Activated T-helper 1 cell treated with anti-CD3 and anti-CD28 coated beads, Interleukin-12 subunit alpha, Interleukin-12 subunit beta, Interleukin-2, Interleukin-4 antibody, amounts not matched to agents 30 ng/mL and 10 ng/mL and 1 ng/mL, durations not matched to agents 14 hours and 24 hours and 36 hours (primary cell): ENCODE results near the gene FAM228A. TPM values are rescaled to one million over a fixed set of nuclear protein-coding genes. Genes with fewer than 3 reads are reported as not detected.
A peak's percentile ranks its signal among the peaks of the same experiment; 100 is the strongest.

Experiments
- DNase-seq: peaks from one replicate; pipeline ENCODE4 v3.0.0; 2021; ENCODE audit warnings: low spot score
- H3K27ac Mint-ChIP-seq: one replicate; pipeline ENCODE4 v1.8.0; 2021; ENCODE audit warnings: mild to moderate bottlenecking, mixed read lengths
- H3K27me3 Mint-ChIP-seq: one replicate; pipeline ENCODE4 v1.8.0; 2022; ENCODE audit warnings: mild to moderate bottlenecking, moderate library complexity, mixed read lengths; ENCODE audit not compliant: insufficient read depth
- H3K36me3 Mint-ChIP-seq: one replicate; pipeline ENCODE4 v1.8.0; 2021; ENCODE audit warnings: low read depth, mixed read lengths
- H3K4me1 Mint-ChIP-seq: one replicate; pipeline ENCODE4 v1.8.0; 2021; ENCODE audit warnings: low read depth, mixed read lengths
- H3K4me3 Mint-ChIP-seq: one replicate; pipeline ENCODE4 v1.8.0; 2021; ENCODE audit warnings: mild to moderate bottlenecking, moderate library complexity, mixed read lengths
- H3K9me3 Mint-ChIP-seq: one replicate; pipeline ENCODE4 v1.8.0; 2021; ENCODE audit warnings: mixed read lengths
- intact Hi-C: fragments of 100-400 bp; cut with micrococcal nuclease; formaldehyde crosslinking; loops from one replicate; pipeline ENCODE4 v1.15.1; 2024
- total RNA-seq: library from RNA; stranded (reverse); gene quantifications from 2 replicates; pipeline ENCODE4 v1.2.3, GENCODE V29; 2022

The FAM228A gene
- total RNA-seq, 1 donor from 2014 or later = not detected

DNA sequence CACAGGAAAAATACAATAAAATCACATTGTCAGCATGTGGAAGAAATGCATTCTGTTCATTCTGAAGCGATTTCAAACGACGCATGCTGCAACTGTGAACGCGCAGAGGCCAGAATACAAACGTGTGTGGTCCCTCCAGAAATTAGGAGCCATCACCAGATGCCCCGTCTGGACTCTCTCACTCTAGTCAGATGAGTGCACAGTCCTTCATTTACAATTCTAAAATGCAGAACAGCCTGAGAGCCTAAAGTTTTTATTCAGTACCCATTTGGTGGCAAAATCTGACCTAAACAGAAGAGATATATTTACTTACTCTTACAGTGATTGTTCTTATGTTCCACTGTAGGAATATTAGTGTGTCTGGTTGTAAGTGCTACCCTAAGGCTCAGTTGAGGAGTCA, 36.6 kb downstream of the FAM228A start:
- no peaks in the 10 kb centered on the region for H3K9me3 Mint-ChIP-seq
- no peaks in the 10 kb centered on the region for H3K27me3 Mint-ChIP-seq
- peaks cover 7% of the 10 kb centered on the region for H3K4me1 Mint-ChIP-seq
- H3K4me3 Mint-ChIP-seq = no peak overlapping the region
- DNase-seq = no peak
- peak overlapping the region; percentile 31 for H3K27ac Mint-ChIP-seq
- peaks cover 30% of the 10 kb centered on the region for H3K36me3 Mint-ChIP-seq
- intact Hi-C loops = no loop called here

DNA sequence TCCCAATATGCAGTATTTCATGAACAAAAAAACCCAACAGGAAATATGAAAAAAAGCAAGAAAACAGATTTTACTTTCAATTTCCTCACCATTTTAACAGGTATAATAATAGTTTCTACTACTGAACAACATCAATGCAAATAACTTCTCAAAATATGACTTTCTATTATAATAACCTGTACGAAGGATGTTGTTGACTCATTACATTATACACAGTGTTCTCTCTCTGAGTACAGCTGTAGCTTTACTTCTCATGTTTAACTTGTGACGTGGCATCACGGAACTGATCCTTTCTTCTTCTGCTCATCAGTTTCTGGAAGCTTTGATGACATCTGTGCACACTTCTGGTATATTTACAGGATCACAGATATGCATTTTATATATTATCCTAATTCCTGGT, 40.0 kb downstream of the FAM228A start:
- intact Hi-C loops = no loop called here
- Mint-ChIP-seq H3K4me3 (no peak overlapping the region), H3K27ac (no peak overlapping the region), H3K4me1 (peaks cover 7% of the 10 kb centered on the region), H3K9me3 (no peaks in the 10 kb centered on the region), H3K36me3 (peaks cover 20% of the 10 kb centered on the region), H3K27me3 (no peaks in the 10 kb centered on the region)
- DNase-seq = no peak

DNA sequence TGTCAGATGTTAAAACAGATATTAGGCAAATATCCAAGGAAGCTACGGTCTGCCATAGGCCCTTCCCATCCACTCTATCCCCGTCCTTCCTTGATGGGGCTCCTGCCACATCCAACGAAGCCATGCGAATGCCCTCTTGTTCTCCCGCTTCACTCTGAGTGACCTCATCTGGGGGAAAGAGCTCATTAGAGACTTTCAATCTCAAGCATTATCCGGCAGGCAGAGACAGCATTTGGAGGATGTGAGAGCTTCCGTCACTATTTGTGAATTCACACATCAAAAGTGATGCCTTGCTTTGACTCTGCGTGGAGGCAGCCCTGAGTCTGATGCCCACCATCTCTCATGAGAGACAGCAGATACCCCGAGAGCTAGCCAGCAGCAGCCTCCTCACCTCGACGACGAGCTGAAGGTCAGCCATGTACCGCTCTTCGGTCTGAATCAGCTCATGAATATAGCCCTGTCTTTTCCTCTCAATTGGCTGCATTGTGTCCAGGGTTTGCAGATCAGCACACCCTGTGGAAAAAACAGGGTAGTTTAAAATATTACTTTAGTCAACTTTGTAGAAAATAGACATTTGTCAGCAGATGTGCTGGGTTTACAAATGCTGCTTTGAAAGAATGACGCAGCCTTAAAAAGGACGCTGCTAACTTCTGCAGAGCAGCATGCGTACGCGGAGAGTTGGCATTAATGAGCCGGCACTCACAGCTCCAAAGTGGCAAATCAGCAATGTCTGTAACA, 45.9 kb downstream of the FAM228A start:
- Mint-ChIP-seq H3K4me1 (no peaks in the 10 kb centered on the region), H3K4me3 (no peak overlapping the region), H3K9me3 (no peaks in the 10 kb centered on the region), H3K27me3 (no peaks in the 10 kb centered on the region), H3K36me3 (peaks cover 7% of the 10 kb centered on the region), H3K27ac (no peak overlapping the region)
- intact Hi-C loops = no loop called here
- no peak for DNase-seq

DNA sequence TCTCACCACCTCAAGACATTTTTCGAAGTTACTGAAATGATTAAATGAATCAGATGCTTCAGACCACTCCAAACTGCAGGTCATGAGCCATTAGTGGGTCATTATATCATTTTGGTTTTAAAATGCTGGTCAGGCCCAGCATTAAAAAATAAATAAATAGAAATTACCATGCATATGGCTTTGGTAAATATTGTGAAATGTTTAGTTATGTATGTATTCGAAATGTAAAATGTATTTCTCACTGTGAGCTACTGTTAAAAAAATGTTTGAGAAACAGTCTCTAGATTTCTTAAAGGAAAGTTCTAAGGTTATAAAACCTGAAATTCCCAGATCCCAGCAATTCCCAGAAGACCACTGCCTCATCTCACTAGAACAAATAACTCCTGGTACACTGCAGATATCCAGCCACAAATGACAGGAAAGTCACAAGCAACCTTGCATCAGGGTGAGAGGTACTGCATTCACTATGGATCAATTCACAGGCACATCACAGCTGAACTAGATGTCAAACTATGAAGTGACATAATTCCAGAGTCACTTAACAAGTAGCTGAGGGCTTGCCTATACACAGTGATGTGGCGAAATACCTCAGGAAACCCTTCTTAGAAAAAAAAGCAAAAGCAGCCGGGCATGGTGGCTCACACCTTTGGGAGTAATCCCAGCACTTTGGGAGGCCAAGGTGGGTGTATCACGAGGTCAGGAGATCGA, 46.6 kb downstream of the FAM228A start:
- intact Hi-C loops = no loop called here
- Mint-ChIP-seq H3K4me1 (no peaks in the 10 kb centered on the region), H3K27ac (no peak overlapping the region), H3K4me3 (no peak overlapping the region), H3K9me3 (no peaks in the 10 kb centered on the region), H3K27me3 (no peaks in the 10 kb centered on the region), H3K36me3 (peaks cover 2% of the 10 kb centered on the region)
- DNase-seq = no peak

DNA sequence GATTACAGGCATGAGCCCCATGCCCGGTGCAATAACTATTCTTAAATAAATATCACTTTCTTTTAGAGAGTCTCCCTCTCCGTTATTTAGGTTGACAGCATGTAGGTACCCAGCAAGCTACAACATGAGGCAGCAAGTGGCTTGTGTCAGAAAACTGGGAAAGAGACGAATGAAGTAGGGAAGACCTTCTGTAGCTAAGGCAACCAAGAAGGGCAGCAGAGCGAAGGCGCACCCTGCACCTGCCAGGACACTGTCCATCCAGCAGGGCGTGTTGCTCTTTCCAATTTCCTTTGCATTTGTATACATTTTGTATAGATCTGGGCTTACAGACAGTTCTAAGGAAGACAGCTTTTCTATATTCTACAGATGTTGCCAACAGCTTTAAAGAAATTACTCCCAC, 48.1 kb downstream of the FAM228A start:
- H3K27me3 Mint-ChIP-seq = no peaks in the 10 kb centered on the region
- no peaks in the 10 kb centered on the region for H3K9me3 Mint-ChIP-seq
- intact Hi-C loops = no loop called here
- H3K4me1 Mint-ChIP-seq = no peaks in the 10 kb centered on the region
- H3K27ac Mint-ChIP-seq = no peak overlapping the region
- peaks cover 2% of the 10 kb centered on the region for H3K36me3 Mint-ChIP-seq
- no peak overlapping the region for H3K4me3 Mint-ChIP-seq
- DNase-seq = no peak

DNA sequence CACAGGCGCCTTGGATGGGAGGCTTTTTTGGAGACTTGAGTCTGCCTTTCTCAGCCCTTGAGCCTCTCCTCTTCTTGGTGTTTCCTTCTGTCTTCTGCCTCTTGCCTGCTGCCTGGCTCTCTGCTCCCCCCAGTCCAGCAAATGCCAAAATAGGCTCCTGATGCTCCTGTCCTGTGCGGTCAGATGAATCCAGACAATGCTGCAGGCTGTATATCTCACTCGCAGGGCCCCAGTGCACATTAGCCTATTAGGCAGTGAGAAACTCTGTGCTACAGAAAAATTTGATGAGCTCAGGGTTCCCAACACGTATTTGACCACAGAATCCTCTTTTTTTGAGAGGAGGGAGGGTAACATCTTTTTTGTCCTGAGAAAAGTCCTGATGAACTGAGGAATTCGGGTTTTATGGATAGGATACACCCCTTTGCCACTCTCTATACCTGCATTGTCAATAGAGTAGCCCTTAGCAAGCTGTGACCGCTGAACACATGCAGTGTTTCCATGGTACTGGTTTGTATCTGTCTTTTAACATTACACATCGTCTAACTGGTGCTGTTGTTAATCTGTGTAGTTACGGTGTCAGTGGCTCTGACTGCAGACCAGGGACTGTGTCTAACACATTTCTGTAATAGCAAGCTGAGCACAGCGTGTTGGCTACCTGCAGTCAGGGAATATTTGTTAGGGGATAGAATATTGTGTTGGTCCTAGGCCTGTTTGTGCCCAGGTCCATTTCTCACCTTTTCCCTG, 50.8 kb downstream of the FAM228A start:
- Mint-ChIP-seq H3K27me3 (no peaks in the 10 kb centered on the region), H3K36me3 (peaks cover 2% of the 10 kb centered on the region), H3K9me3 (no peaks in the 10 kb centered on the region), H3K27ac (no peak overlapping the region), H3K4me1 (no peaks in the 10 kb centered on the region), H3K4me3 (no peak overlapping the region)
- DNase-seq = no peak
- intact Hi-C loops = no loop called here

DNA sequence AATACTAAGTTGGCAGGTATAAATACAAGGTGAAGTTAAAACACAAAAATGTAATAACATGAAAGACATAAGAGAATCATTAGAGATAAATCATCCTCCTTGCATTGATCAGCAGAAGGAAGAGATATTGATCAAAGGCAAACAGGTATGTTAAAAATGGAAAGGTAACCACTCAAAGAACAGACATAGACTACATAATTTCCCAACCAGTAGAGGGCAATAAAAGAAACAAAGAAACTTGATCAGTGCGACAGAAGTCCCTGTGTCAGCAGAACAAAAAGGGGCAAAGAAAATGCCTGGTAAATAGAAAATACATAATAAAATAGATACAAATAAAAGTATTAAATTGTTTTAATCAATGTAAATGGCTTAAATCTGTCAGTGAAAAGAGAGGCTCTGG, 53.6 kb downstream of the FAM228A start:
- Mint-ChIP-seq H3K27ac (no peak overlapping the region), H3K36me3 (peaks cover 2% of the 10 kb centered on the region), H3K4me3 (no peak overlapping the region), H3K4me1 (no peaks in the 10 kb centered on the region), H3K27me3 (no peaks in the 10 kb centered on the region), H3K9me3 (no peaks in the 10 kb centered on the region)
- intact Hi-C loops = loop anchor here (1.0 kb wide), 1 partner anchor 154 kb away; no protein-coding TSS in a partner anchor
- DNase-seq = no peak

DNA sequence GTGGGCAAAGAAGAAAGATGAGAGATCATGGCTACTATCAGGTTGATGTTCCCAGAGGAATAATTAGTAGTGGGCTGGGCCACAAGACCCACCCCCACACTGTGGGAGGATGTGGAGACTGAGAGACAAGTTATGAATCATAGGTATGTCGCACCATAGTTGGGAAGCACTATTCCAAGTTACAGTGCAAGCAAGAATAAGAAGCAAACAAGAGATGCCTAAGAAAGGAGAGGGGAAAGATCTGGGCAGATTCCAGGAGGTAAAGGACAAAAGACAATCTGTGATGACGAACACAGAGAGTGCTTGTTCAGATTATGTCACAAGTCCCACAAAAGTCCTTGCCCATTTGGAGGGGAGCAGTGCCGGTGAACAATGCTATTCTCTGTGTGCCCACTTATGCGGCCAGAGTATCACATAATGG, 56.6 kb downstream of the FAM228A start:
- Mint-ChIP-seq H3K4me3 (no peak overlapping the region), H3K27me3 (no peaks in the 10 kb centered on the region), H3K9me3 (no peaks in the 10 kb centered on the region), H3K4me1 (no peaks in the 10 kb centered on the region), H3K36me3 (peaks cover 3% of the 10 kb centered on the region), H3K27ac (no peak overlapping the region)
- DNase-seq = no peak
- intact Hi-C loops = no loop called here

DNA sequence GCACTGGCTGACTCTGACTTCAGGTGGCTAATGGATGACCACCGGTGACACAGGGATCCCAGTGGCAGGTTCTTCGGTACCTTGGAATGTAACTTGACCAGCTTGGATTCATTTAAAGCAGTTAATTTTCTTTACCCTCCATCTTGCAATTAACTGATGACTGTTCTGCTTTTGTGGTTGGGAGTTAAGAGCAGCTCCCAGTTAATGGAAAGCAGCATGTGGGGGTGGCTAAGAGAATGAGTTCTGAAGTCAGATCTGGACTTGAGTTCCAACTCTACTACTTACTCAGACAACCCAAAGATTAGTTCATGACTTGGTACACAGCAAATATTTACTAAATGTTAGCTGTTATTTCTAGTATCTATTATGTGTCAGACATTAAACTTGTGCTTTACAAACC, 58.5 kb downstream of the FAM228A start:
- Mint-ChIP-seq H3K9me3 (no peaks in the 10 kb centered on the region), H3K36me3 (peaks cover 3% of the 10 kb centered on the region), H3K27me3 (no peaks in the 10 kb centered on the region), H3K4me1 (no peaks in the 10 kb centered on the region), H3K27ac (no peak overlapping the region), H3K4me3 (no peak overlapping the region)
- intact Hi-C loops = no loop called here
- no peak for DNase-seq

DNA sequence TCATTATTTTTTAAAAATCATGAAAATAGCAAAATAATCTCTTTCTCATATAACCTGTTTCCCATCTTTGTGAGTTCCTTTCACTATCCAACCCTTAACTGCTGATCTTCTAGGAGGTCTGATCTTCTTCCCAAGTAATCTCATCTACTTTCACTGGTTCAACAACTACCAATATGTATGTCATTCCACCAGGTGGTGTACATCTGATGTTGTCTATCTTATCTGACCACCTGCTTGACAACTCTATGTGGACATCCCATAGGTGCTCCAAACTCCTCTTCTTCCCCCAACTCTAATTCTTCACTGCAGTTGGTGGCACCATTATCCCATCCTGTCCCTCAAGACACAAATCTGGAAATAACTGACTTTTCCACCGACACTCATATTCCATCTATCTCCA, 62.5 kb downstream of the FAM228A start:
- no peak overlapping the region for H3K4me3 Mint-ChIP-seq
- no peaks in the 10 kb centered on the region for H3K27me3 Mint-ChIP-seq
- intact Hi-C loops = no loop called here

DNA sequence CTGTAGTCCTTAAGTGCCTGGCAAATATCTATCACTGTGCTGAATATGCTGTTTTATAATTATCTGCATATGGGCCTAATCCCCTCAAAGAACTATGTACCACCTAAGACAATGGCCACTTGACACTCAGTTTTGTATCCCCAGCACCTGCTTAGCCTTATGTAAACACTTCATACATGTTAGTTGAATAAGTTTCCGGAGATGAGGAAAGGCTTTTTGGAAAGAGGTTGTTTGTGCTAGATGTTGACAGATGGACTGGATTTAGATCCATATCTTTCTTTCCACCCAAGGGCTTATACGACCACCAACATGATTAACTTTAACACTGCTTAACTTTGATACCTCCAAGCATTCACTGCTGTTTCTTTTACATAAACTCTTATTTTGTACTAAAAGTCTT, 63.3 kb downstream of the FAM228A start:
- Mint-ChIP-seq H3K4me3 (no peak overlapping the region), H3K36me3 (peaks cover 8% of the 10 kb centered on the region), H3K9me3 (no peaks in the 10 kb centered on the region), H3K4me1 (no peaks in the 10 kb centered on the region), H3K27me3 (no peaks in the 10 kb centered on the region), H3K27ac (no peak overlapping the region)
- intact Hi-C loops = no loop called here
- DNase-seq = no peak

More for the DNA sequence above, 62.5 kb downstream of the FAM228A start:
- peaks cover 5% of the 10 kb centered on the region for H3K36me3 Mint-ChIP-seq
- H3K4me1 Mint-ChIP-seq = no peaks in the 10 kb centered on the region
- H3K27ac Mint-ChIP-seq = no peak overlapping the region
- no peak for DNase-seq
- no peaks in the 10 kb centered on the region for H3K9me3 Mint-ChIP-seq

DNA sequence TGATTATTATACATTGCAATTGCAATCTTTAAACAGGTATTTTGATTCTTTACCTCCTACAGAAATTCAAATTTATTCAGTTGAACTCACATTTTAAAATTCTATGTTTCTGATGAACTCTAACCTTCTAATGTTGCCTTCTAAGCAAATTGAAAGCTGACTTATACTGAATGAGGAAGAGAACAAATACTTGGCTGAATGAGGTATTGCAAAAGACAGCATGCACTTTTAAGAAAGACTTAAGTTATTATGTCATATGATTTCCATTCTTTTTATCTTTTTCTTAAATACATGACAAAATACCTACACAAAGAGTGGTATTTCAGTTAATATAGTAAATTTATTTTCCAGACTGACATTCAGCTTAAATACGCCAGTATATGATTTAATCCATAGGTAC, 64.7 kb downstream of the FAM228A start:
- H3K4me3 Mint-ChIP-seq = no peak overlapping the region
- H3K9me3 Mint-ChIP-seq = no peaks in the 10 kb centered on the region
- intact Hi-C loops = no loop called here
- no peaks in the 10 kb centered on the region for H3K27me3 Mint-ChIP-seq
- no peak overlapping the region for H3K27ac Mint-ChIP-seq
- no peaks in the 10 kb centered on the region for H3K4me1 Mint-ChIP-seq
- no peak for DNase-seq
- peaks cover 6% of the 10 kb centered on the region for H3K36me3 Mint-ChIP-seq
